ENCODE results near the gene ASB5.

- TF ChIP-seq GATA2 (IDR thresholded peaks at IDR 0.05; ENCODE audit: low read depth, low read length) = peak; percentile 55
- TF ChIP-seq GATA3 (IDR thresholded peaks at IDR 0.05; ENCODE audit: low read depth, low read length) = no peak
Observed at GRCh38 chr4:176207839-176208238, 61.2 kb downstream of the ASB5 start.
